ENCODE results near the gene LEAP2.

LEAP2 gene

GRCh38 chr5:132828846-132829494 is 44.5 kb upstream of the LEAP2 start:
- H3K4me3 ChIP-seq (replicated peaks; ENCODE audit: low read depth, low read length): no peak overlapping the region; the same call in 1 of the 2 replicates
- no peak for DNase-seq (ENCODE audit: extremely low read depth, low read depth)
- TF ChIP-seq CTCF (IDR thresholded peaks at IDR 0.05; ENCODE audit: low read depth, low read length, missing control alignments): no peak

- no peak for DNase-seq (ENCODE audit: extremely low read depth, low read depth)
- TF ChIP-seq CTCF (IDR thresholded peaks at IDR 0.05; ENCODE audit: low read depth, low read length, missing control alignments): peak; percentile 86
- H3K4me3 ChIP-seq (replicated peaks; ENCODE audit: low read depth, low read length): peak overlapping the region; percentile 52
Measured at GRCh38 chr5:132829742-132830435, 43.6 kb upstream of the LEAP2 start.

- H3K4me3 ChIP-seq (replicated peaks; ENCODE audit: low read depth, low read length): peak within 1 kb of the TSS; percentile 52
- TF ChIP-seq CTCF (IDR thresholded peaks at IDR 0.05; ENCODE audit: low read depth, low read length, missing control alignments): no peak
- DNase-seq (ENCODE audit: extremely low read depth, low read depth): no peak
Measured at GRCh38 chr5:132830436-132831094, 42.9 kb upstream of the LEAP2 start, which contains the start of gene SHROOM1. SHROOM1 (minus strand) TSS chr5:132830647; CDS start chr5:132826140, 4,507 bp downstream.

GRCh38 chr5:132831095-132831860 is 42.2 kb upstream of the LEAP2 start:
- no peak for DNase-seq (ENCODE audit: extremely low read depth, low read depth)
- TF ChIP-seq CTCF (IDR thresholded peaks at IDR 0.05; ENCODE audit: low read depth, low read length, missing control alignments): no peak
- H3K4me3 ChIP-seq (replicated peaks; ENCODE audit: low read depth, low read length): peak overlapping the region; percentile 52

- TF ChIP-seq CTCF (IDR thresholded peaks at IDR 0.05; ENCODE audit: low read depth, low read length, missing control alignments): no peak
- no peak for DNase-seq (ENCODE audit: extremely low read depth, low read depth)
- no peak overlapping the region for H3K4me3 ChIP-seq (replicated peaks; ENCODE audit: low read depth, low read length)
Measured at GRCh38 chr5:132832612-132833011, 40.9 kb upstream of the LEAP2 start.

GRCh38 chr5:132834057-132834456 is 39.4 kb upstream of the LEAP2 start:
- H3K4me3 ChIP-seq (replicated peaks; ENCODE audit: low read depth, low read length): no peak overlapping the region
- no peak for DNase-seq (ENCODE audit: extremely low read depth, low read depth)
- TF ChIP-seq CTCF (IDR thresholded peaks at IDR 0.05; ENCODE audit: low read depth, low read length, missing control alignments): no peak

Measured in HFF-Myc (cell line).